BLaER1 treated with 17β-estradiol and CSF1 and Interleukin-3, amounts not matched to agents 10 nM and 100 nM (cell line): ENCODE data around the gene IFITM10.

Experiments used
- H3K27ac ChIP-seq, 11 experiments: shearing (Covaris generic); formaldehyde crosslinking; 2 replicates each; pipeline ENCODE4 v1.8.1; 2022
- H3K27me3 ChIP-seq, 11 experiments: shearing (Covaris generic); formaldehyde crosslinking; 2 replicates each; pipeline ENCODE4 v1.8.1; 2022
- H3K36me3 ChIP-seq, 11 experiments: shearing (Covaris generic); formaldehyde crosslinking; 2 replicates each; pipeline ENCODE4 v1.8.1; 2022
- H3K4me1 ChIP-seq, 10 experiments: shearing (Covaris generic); formaldehyde crosslinking; 2 replicates each; pipeline ENCODE4 v1.8.1; 2022
- H3K4me2 ChIP-seq, 11 experiments: shearing (Covaris generic); formaldehyde crosslinking; 2 replicates each; pipeline ENCODE4 v1.8.1; 2022
- H3K4me3 ChIP-seq, 10 experiments: shearing (Covaris generic); formaldehyde crosslinking; 2 replicates each; pipeline ENCODE4 v1.8.1; 2022
- H3K9ac ChIP-seq, 11 experiments: shearing (Covaris generic); formaldehyde crosslinking; 2 replicates each; pipeline ENCODE4 v1.8.1; 2022
- H3K9me3 ChIP-seq, 11 experiments: shearing (Covaris generic); formaldehyde crosslinking; replicated peaks in 1 of 11; 2 replicates each; pipeline ENCODE4 v1.8.1; 2022
- H4K20me1 ChIP-seq, 11 experiments: shearing (Covaris generic); formaldehyde crosslinking; 2 replicates each; pipeline ENCODE4 v1.8.1; 2022
- Cebpa-rat ChIP-seq, 11 experiments: shearing (Covaris generic); IDR thresholded peaks; 2 replicates each; pipeline ENCODE4 v1.8.1; 2022

IFITM10 gene

GRCh38 chr11:1774886-1775285, 24.5 kb upstream of the IFITM10 start:
- Histone ChIP-seq H3K27ac (0 out of 22 replicates have a peak overlapping the region, but pooled peaks of 3 of the 11 experiments have one; percentile 7 to 86 (median 72)), H3K4me3 (no peak overlapping the region), H3K27me3 (no peaks in the 10 kb centered on the region), H3K9me3 (peaks cover 8 to 20% (median 15%) of the 10 kb centered on the region in 11 experiments; a peak in 20 of 22 replicates), H3K4me2 (peak overlapping the region in 2 of 11 experiments; percentile 87 to 94; a peak in 4 of 22 replicates), H3K4me1 (peaks cover 31 to 87% (median 80%) of the 10 kb centered on the region in 10 experiments), H3K36me3 (0 out of 22 replicates have a peak, but pooled peaks cover 0 to 4% (median 0%) of the 10 kb centered on the region in 11 experiments), H4K20me1 (no peaks in the 10 kb centered on the region), H3K9ac (no peak overlapping the region)
- TF ChIP-seq Cebpa-rat (IDR thresholded peaks at IDR 0.05): no peak

DNA sequence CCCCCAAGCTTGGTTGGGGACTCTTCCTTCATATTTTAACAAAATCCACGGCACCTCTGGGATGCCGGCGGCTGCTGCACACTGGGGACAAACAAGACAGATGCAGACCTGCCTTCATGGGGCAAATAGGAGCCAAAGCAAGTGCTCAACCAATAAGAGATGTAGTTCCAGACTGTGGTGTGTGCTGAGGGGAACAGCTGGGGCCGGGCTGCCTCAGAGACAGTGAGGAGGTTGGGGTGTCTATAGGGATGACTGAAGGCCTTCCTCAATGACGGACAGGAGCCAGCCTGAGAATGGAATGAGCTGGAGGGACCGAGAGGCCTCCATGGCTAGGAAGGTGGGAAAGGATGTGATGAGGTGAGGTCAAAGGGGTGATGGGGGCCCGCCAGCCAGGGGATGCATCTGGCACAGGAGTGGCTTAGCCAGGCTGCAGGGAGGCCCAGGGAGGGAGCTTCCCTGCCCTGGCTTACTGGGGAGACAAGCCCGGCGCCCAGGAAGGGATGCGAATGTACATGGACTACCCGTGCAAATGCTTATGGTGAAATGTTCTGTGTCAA, 23.7 kb upstream of the IFITM10 start:
- H3K4me1 ChIP-seq: peaks cover 31 to 87% (median 78%) of the 10 kb centered on the region in 10 experiments
- TF ChIP-seq Cebpa-rat (IDR thresholded peaks at IDR 0.05): no peak
- peak overlapping the region in 3 of 11 experiments; percentile 37 to 52 (median 48); a peak in 2 of 22 replicates for H3K9ac ChIP-seq
- peak overlapping the region in 8 of 11 experiments; percentile 56 to 86 (median 68); a peak in 14 of 22 replicates for H3K27ac ChIP-seq
- no peak overlapping the region for H3K4me3 ChIP-seq
- peaks cover 8 to 20% (median 15%) of the 10 kb centered on the region in 11 experiments; a peak in 20 of 22 replicates for H3K9me3 ChIP-seq
- peak overlapping the region in 9 of 11 experiments; percentile 55 to 94 (median 87); a peak in 17 of 22 replicates for H3K4me2 ChIP-seq
- H3K36me3 ChIP-seq: 0 out of 22 replicates have a peak, but pooled peaks cover 0 to 4% (median 0%) of the 10 kb centered on the region in 11 experiments
- no peaks in the 10 kb centered on the region for H3K27me3 ChIP-seq
- no peaks in the 10 kb centered on the region for H4K20me1 ChIP-seq

- peak overlapping the region in 1 of 10 experiments; percentile 44; a peak in 1 of 20 replicates for H3K4me3 ChIP-seq
- peak overlapping the region in 6 of 11 experiments; percentile 23 to 56 (median 42); a peak in 8 of 22 replicates for H3K9ac ChIP-seq
- no peak for TF ChIP-seq Cebpa-rat (IDR thresholded peaks at IDR 0.05)
- no peaks in the 10 kb centered on the region for H4K20me1 ChIP-seq
- peak overlapping the region; percentile 23 to 94 (median 87); a peak in 20 of 22 replicates for H3K4me2 ChIP-seq
- H3K27me3 ChIP-seq: no peaks in the 10 kb centered on the region
- H3K9me3 ChIP-seq: peaks cover 8 to 20% (median 15%) of the 10 kb centered on the region in 11 experiments; a peak in 20 of 22 replicates
- peak overlapping the region in 9 of 11 experiments; percentile 31 to 86 (median 66); a peak in 17 of 22 replicates for H3K27ac ChIP-seq
- H3K4me1 ChIP-seq: peaks cover 28 to 87% (median 74%) of the 10 kb centered on the region in 10 experiments
- H3K36me3 ChIP-seq: 0 out of 22 replicates have a peak, but pooled peaks cover 0 to 4% (median 0%) of the 10 kb centered on the region in 11 experiments
Measured at GRCh38 chr11:1773131-1773993, 23.0 kb upstream of the IFITM10 start.

- no peaks in the 10 kb centered on the region for H3K27me3 ChIP-seq
- H4K20me1 ChIP-seq: no peaks in the 10 kb centered on the region
- peak overlapping the region in 10 of 11 experiments; percentile 9 to 70 (median 50); a peak in 15 of 22 replicates for H3K9ac ChIP-seq
- peaks cover 8 to 20% (median 15%) of the 10 kb centered on the region in 11 experiments; a peak in 20 of 22 replicates for H3K9me3 ChIP-seq
- 0 out of 22 replicates have a peak, but pooled peaks cover 0 to 4% (median 0%) of the 10 kb centered on the region in 11 experiments for H3K36me3 ChIP-seq
- H3K4me1 ChIP-seq: peaks cover 26 to 86% (median 72%) of the 10 kb centered on the region in 10 experiments
- TF ChIP-seq Cebpa-rat (IDR thresholded peaks at IDR 0.05): no peak
- peak overlapping the region; percentile 43 to 89 (median 83) for H3K4me2 ChIP-seq
- peak overlapping the region in 3 of 10 experiments; percentile 1 to 29 (median 26); a peak in 2 of 20 replicates for H3K4me3 ChIP-seq
- H3K27ac ChIP-seq: peak overlapping the region; percentile 5 to 86 (median 74); a peak in 20 of 22 replicates
Measured at GRCh38 chr11:1772270-1773130, 22.1 kb upstream of the IFITM10 start.

DNA sequence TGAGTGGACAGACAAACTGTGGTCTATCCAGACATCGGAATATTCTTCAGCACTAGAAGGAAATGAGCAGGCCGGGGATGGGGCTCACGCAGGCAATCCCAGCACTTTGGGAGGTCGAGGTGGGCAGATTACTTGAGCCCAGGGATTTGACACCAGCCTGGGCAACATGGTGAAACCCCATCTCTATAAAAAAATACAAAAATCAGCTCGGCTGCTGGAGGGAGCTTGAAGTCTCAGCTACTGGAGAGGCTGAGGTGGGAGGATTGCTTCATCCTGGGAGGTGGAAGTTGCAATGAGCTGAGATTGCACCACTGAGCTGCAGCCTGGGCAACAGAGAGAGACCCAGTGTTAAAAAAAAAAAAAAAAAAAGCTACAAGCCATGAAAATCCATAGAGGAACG, 21.3 kb upstream of the IFITM10 start:
- 0 out of 22 replicates have a peak, but pooled peaks cover 0 to 4% (median 0%) of the 10 kb centered on the region in 11 experiments for H3K36me3 ChIP-seq
- peaks cover 6 to 17% (median 13%) of the 10 kb centered on the region in 11 experiments; a peak in 20 of 22 replicates for H3K9me3 ChIP-seq
- TF ChIP-seq Cebpa-rat (IDR thresholded peaks at IDR 0.05): peak; percentile 36 to 96 (median 87); a peak in 19 of 22 replicates
- H4K20me1 ChIP-seq: no peaks in the 10 kb centered on the region
- H3K4me3 ChIP-seq: peak overlapping the region in 2 of 10 experiments; percentile 1 to 29; a peak in 5 of 20 replicates
- peak overlapping the region; percentile 43 to 89 (median 83); a peak in 21 of 22 replicates for H3K4me2 ChIP-seq
- peak overlapping the region in 6 of 11 experiments; percentile 19 to 70 (median 56); a peak in 12 of 22 replicates for H3K9ac ChIP-seq
- peak overlapping the region in 10 of 11 experiments; percentile 45 to 86 (median 75); a peak in 19 of 22 replicates for H3K27ac ChIP-seq
- no peaks in the 10 kb centered on the region for H3K27me3 ChIP-seq
- peaks cover 32 to 86% (median 72%) of the 10 kb centered on the region in 10 experiments for H3K4me1 ChIP-seq

- Histone ChIP-seq H3K4me1 (peaks cover 32 to 86% (median 70%) of the 10 kb centered on the region in 10 experiments), H3K36me3 (0 out of 22 replicates have a peak, but pooled peaks cover 0 to under 1% (median 0%) of the 10 kb centered on the region in 11 experiments), H3K9ac (peak overlapping the region in 5 of 11 experiments; percentile 19 to 70 (median 57); a peak in 10 of 22 replicates), H3K9me3 (peaks cover 1 to 13% (median 8%) of the 10 kb centered on the region in 11 experiments; a peak in 19 of 22 replicates), H3K27me3 (no peaks in the 10 kb centered on the region), H3K27ac (peak overlapping the region in 9 of 11 experiments; percentile 45 to 86 (median 76); a peak in 18 of 22 replicates), H3K4me2 (peak overlapping the region; percentile 43 to 89 (median 83); a peak in 20 of 22 replicates), H3K4me3 (peak overlapping the region in 1 of 10 experiments; percentile 29; a peak in 2 of 20 replicates), H4K20me1 (no peaks in the 10 kb centered on the region)
- TF ChIP-seq Cebpa-rat (IDR thresholded peaks at IDR 0.05): no peak
Measured at GRCh38 chr11:1771273-1771672, 20.9 kb upstream of the IFITM10 start.

- Histone ChIP-seq H3K4me3 (no peak overlapping the region), H3K9ac (peak overlapping the region in 2 of 11 experiments; percentile 36 to 70; a peak in 2 of 22 replicates), H3K9me3 (peaks cover 0 to 11% (median 7%) of the 10 kb centered on the region in 11 experiments; a peak in 13 of 22 replicates), H3K4me1 (peaks cover 32 to 93% (median 70%) of the 10 kb centered on the region in 10 experiments), H3K27me3 (no peaks in the 10 kb centered on the region), H3K36me3 (no peaks in the 10 kb centered on the region), H3K4me2 (peak overlapping the region in 9 of 11 experiments; percentile 20 to 89 (median 84); a peak in 15 of 22 replicates), H3K27ac (peak overlapping the region in 9 of 11 experiments; percentile 1 to 86 (median 76); a peak in 11 of 22 replicates), H4K20me1 (no peaks in the 10 kb centered on the region)
- 0 out of 22 replicates have a peak, but pooled peaks of 1 of the 11 experiments have one; percentile 17 for TF ChIP-seq Cebpa-rat (IDR thresholded peaks at IDR 0.05)
Measured at GRCh38 chr11:1770528-1770927, 20.1 kb upstream of the IFITM10 start.
